Sigmoid colon (tissue), 7 donors: ENCODE results near the gene TAS2R50. TPM values are rescaled to one million over a fixed set of nuclear protein-coding genes. Genes with fewer than 3 reads are reported as not detected.

Experiments
- DNase-seq: peaks from one replicate; pipeline ENCODE4 v3.0.0-alpha.2; 2019
- H3K27ac ChIP-seq, 4 donors: fragments of 200-600 bp; sonication (generic); one replicate each; pipeline ENCODE4 v1.5.1; 2016 to 2019; ENCODE audit warnings: mild to moderate bottlenecking in 1 of 4
- H3K27me3 ChIP-seq, 3 donors: fragments of 200-600 bp; sonication (generic); one replicate each; pipeline ENCODE4 v1.5.1; 2019; ENCODE audit warnings: mild to moderate bottlenecking in 1 of 3
- H3K36me3 ChIP-seq, 4 donors: fragments of 200-600 bp; sonication (generic); one replicate each; pipeline ENCODE4 v1.5.1; 2016 to 2019
- H3K4me1 ChIP-seq, 4 donors: fragments of 200-600 bp; sonication (generic); one replicate each; pipeline ENCODE4 v1.5.1; 2017 to 2019
- H3K4me3 ChIP-seq, 4 donors: fragments of 200-600 bp; sonication (generic); one replicate each; pipeline ENCODE4 v1.5.1; 2017 to 2019; ENCODE audit warnings: mild to moderate bottlenecking in 2 of 4, moderate library complexity in 1 of 4
- H3K9me3 ChIP-seq, 4 donors: fragments of 200-600 bp in 3 of 4; sonication (generic) in 3 of 4; one replicate each; pipeline versions ENCODE4 v1.5.1 to v1.6.1; 2013 to 2019
- EP300 ChIP-seq, 4 donors: sonication (generic); formaldehyde crosslinking; IDR thresholded peaks; one replicate each; pipeline ENCODE4 v1.6.1; 2017; ENCODE audit warnings: antibody characterized with exemption in 4 of 4
- POLR2A ChIP-seq, 2 donors: fragments of 450-650 bp; IDR thresholded peaks; one replicate each; pipeline ENCODE4 v1.6.1; 2016; ENCODE audit warnings: antibody characterized with exemption in 2 of 2, mild to moderate bottlenecking in 2 of 2, moderate library complexity in 2 of 2
- POLR2AphosphoS5 ChIP-seq, 4 donors: sonication (generic); formaldehyde crosslinking; IDR thresholded peaks; one replicate each; pipeline ENCODE4 v1.6.1; 2017; ENCODE audit warnings: antibody characterized with exemption in 4 of 4
- WGBS, 2 donors: extraction: QIAGEN DNeasy Blood & Tissue Kit; methylation state at CpG; one replicate each; pipeline ENCODE4 v1.1.7; 2013; 5-methylcytosine and 5-hydroxymethylcytosine counted together
- intact Hi-C: fragments of 100-400 bp; cut with DNase I; formaldehyde crosslinking; loops from one replicate; pipeline ENCODE4 v1.15.1; 2023
- polyA plus RNA-seq, 3 donors: library from polyadenylated mRNA; stranded (reverse); fragments of 200-250 nt; gene quantifications; one replicate each; pipeline ENCODE4 v1.2.3, GENCODE V29; 2013
- total RNA-seq, 4 donors: library from RNA; depleted of rRNA; stranded (reverse); fragments of >200 nt; gene quantifications; one replicate each; pipeline ENCODE4 v1.1.0, GENCODE V29; 2016
- TF ChIP-seq, protein P1 (sequence below), 4 experiments: fragments of 450-650 bp in 3 of 4; fragments of 200-600 bp in 1 of 4; IDR thresholded peaks; one replicate each; pipeline ENCODE4 v1.5.1; 2016 to 2019; ENCODE audit warnings: antibody characterized with exemption in 4 of 4, mild to moderate bottlenecking in 3 of 4, moderate library complexity in 2 of 4
- donor health status: healthy with polysubstance abuse.
- donor health status: Bipolar disorder and iron deficiency.
- donor health status: healthy.

Gene TAS2R50
- total and polyA plus RNA-seq, 7 donors = 0.28 to 4.6 (median 1.8) TPM; not detected in 2

DNA sequence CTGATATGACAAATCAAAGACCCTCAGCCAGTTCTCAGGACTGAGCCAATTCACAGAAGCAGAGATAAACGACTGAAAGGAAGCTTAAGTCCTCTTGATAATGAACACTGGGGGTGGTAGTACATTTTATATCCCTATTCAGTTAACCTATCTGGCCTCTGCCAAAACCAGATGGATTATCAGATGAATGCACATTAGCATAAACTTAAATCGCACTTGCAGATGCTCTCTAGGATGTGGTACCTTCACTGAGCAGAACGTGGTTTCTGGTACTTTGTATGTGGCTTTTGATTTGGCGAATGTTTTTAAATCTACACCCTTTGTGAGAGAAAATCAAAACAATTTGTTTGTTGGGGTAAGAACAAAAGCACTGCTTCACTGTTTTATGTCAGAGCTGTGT lies 26.5 kb downstream of the TAS2R50 start:
- DNase-seq = no peak
- Histone ChIP-seq H3K4me1 (no peaks in the 10 kb centered on the region), H3K9me3 (no peaks in the 10 kb centered on the region), H3K4me3 (no peak overlapping the region), H3K36me3 (no peaks in the 10 kb centered on the region), H3K27me3 (no peaks in the 10 kb centered on the region), H3K27ac (no peak overlapping the region)
- 57 to 74% methylated on average over 4 of the region's 4 CpGs for WGBS, 2 donors
- intact Hi-C loops = no loop called here
- no peak for TF ChIP-seq POLR2A (IDR thresholded peaks at IDR 0.05)
- TF ChIP-seq EP300 (IDR thresholded peaks at IDR 0.05) = no peak
- TF ChIP-seq, protein P1, sequence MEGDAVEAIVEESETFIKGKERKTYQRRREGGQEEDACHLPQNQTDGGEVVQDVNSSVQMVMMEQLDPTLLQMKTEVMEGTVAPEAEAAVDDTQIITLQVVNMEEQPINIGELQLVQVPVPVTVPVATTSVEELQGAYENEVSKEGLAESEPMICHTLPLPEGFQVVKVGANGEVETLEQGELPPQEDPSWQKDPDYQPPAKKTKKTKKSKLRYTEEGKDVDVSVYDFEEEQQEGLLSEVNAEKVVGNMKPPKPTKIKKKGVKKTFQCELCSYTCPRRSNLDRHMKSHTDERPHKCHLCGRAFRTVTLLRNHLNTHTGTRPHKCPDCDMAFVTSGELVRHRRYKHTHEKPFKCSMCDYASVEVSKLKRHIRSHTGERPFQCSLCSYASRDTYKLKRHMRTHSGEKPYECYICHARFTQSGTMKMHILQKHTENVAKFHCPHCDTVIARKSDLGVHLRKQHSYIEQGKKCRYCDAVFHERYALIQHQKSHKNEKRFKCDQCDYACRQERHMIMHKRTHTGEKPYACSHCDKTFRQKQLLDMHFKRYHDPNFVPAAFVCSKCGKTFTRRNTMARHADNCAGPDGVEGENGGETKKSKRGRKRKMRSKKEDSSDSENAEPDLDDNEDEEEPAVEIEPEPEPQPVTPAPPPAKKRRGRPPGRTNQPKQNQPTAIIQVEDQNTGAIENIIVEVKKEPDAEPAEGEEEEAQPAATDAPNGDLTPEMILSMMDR (IDR thresholded peaks at IDR 0.05) = no peak
- TF ChIP-seq POLR2AphosphoS5 (IDR thresholded peaks at IDR 0.05) = no peak

DNA sequence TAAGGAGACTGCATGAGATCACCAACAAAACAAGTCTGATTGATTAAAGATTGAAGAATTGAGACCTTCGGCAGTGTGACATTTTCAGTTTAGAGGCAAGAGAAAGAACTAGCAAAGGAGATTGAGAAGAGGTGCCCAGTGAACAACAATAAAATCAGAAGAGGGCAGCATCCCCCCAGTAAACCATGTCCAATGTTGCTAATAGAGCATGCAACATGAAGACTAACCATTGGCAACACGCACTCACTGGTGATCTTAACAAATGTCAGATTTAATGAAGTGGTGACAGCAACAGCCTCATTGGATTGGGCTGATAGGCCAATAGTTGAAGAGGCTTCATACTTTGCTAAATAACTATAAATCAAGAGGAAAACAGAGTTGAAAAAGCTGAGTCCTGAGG lies 26.9 kb downstream of the TAS2R50 start:
- no peak for TF ChIP-seq POLR2A (IDR thresholded peaks at IDR 0.05)
- TF ChIP-seq, protein P1 (IDR thresholded peaks at IDR 0.05) = no peak
- no peak for TF ChIP-seq EP300 (IDR thresholded peaks at IDR 0.05)
- no peak for TF ChIP-seq POLR2AphosphoS5 (IDR thresholded peaks at IDR 0.05)
- no peak for DNase-seq
- H3K4me3 ChIP-seq = no peak overlapping the region
- H3K4me1 ChIP-seq = no peaks in the 10 kb centered on the region
- no peaks in the 10 kb centered on the region for H3K36me3 ChIP-seq
- H3K27me3 ChIP-seq = no peaks in the 10 kb centered on the region
- H3K27ac ChIP-seq = no peak overlapping the region
- no peaks in the 10 kb centered on the region for H3K9me3 ChIP-seq
- intact Hi-C loops = no loop called here
- whole genome bisulfite sequencing, 2 donors = 94 to 96% methylated on average over 2 of the region's 2 CpGs

DNA sequence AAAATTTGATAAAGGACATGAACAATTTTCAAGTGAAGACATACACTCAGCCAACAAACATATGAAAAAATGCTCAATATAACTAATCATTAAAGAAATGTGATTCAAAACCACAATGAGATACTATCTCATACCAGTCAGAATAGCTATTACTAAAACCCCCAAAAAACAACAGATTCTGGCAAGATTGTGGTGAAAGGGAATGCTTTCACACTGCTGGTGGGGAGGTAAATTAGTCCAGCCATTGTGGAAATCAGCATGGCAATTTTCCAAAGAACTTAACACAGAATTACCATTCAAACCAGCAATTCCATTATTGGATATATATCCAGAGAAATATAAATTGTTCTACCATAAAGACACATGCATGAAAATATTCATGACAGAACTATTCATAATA lies 29.0 kb downstream of the TAS2R50 start:
- no peak overlapping the region for H3K27ac ChIP-seq
- no peaks in the 10 kb centered on the region for H3K9me3 ChIP-seq
- no peaks in the 10 kb centered on the region for H3K27me3 ChIP-seq
- H3K4me3 ChIP-seq = no peak overlapping the region
- no peaks in the 10 kb centered on the region for H3K36me3 ChIP-seq
- no peaks in the 10 kb centered on the region for H3K4me1 ChIP-seq
- intact Hi-C loops = no loop called here
- no peak for TF ChIP-seq POLR2A (IDR thresholded peaks at IDR 0.05)
- TF ChIP-seq EP300 (IDR thresholded peaks at IDR 0.05) = no peak
- TF ChIP-seq POLR2AphosphoS5 (IDR thresholded peaks at IDR 0.05) = no peak
- TF ChIP-seq, protein P1 (IDR thresholded peaks at IDR 0.05) = no peak
- DNase-seq = no peak

DNA sequence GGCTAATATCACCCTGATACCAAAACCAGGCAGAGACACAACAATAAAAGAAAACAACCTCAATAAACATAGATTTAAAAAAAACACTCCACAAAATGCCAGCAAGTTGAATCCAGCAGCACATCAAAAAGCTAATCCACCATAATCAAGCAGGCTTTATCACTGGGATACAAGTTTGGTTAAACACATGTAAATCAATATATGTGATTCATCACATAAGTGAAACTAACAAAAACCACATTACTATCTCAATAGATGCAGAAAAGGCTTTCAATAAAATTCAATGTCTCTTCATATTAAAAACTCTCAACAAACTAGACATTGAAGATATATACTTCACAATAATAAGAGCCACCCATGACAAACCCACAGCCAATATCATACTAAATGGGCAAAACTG lies 30.6 kb downstream of the TAS2R50 start:
- Histone ChIP-seq H3K4me3 (no peak overlapping the region), H3K27me3 (no peaks in the 10 kb centered on the region)
- no peak for DNase-seq

DNA sequence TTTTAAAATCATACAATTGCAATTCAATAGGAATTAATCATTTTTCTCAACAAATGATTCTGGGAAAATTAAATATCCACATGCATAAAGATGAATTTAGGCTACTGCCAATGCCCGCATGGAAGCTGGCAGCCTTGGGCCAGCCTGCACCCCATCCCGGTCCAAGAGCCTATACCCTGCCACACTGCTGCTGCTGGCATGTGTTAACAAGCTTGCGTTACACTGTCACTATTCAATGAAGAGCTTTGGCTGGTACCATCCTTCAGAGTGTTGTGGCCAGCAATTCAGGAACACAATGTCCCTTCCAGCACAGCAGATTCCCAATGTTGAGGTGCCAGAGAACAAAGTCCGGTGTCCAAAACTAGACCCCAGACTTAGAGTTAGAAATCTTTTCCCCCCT lies 34.1 kb downstream of the TAS2R50 start:
- Histone ChIP-seq H3K4me3 (no peak overlapping the region), H3K27ac (no peak overlapping the region), H3K4me1 (no peaks in the 10 kb centered on the region), H3K36me3 (no peaks in the 10 kb centered on the region), H3K27me3 (no peaks in the 10 kb centered on the region), H3K9me3 (no peaks in the 10 kb centered on the region)
- DNase-seq = no peak
- WGBS, 2 donors = 98 to 99% methylated on average over 4 of the region's 4 CpGs
- intact Hi-C loops = no loop called here
- TF ChIP-seq POLR2AphosphoS5 (IDR thresholded peaks at IDR 0.05) (no peak), POLR2A (IDR thresholded peaks at IDR 0.05) (no peak)

More for the DNA sequence above, 30.6 kb downstream of the TAS2R50 start:
- TF ChIP-seq EP300 (IDR thresholded peaks at IDR 0.05) (no peak), POLR2A (IDR thresholded peaks at IDR 0.05) (no peak), POLR2AphosphoS5 (IDR thresholded peaks at IDR 0.05) (no peak)
- TF ChIP-seq, protein P1 (IDR thresholded peaks at IDR 0.05) = no peak
- H3K36me3 ChIP-seq = no peaks in the 10 kb centered on the region
- intact Hi-C loops = no loop called here
- H3K27ac ChIP-seq = no peak overlapping the region
- no peaks in the 10 kb centered on the region for H3K9me3 ChIP-seq
- no peaks in the 10 kb centered on the region for H3K4me1 ChIP-seq
